ENCODE measurements around the gene CASP8AP2. TPM values are rescaled to one million over a fixed set of nuclear protein-coding genes. Genes with fewer than 3 reads are reported as not detected.
A peak's percentile ranks its signal among the peaks of the same experiment; 100 is the strongest.

Gene CASP8AP2
- polyA plus RNA-seq, 1 donor (not counting 4 experiments of a cell fraction or from before 2014, with no cell fraction given), result 8.5 TPM

DNA sequence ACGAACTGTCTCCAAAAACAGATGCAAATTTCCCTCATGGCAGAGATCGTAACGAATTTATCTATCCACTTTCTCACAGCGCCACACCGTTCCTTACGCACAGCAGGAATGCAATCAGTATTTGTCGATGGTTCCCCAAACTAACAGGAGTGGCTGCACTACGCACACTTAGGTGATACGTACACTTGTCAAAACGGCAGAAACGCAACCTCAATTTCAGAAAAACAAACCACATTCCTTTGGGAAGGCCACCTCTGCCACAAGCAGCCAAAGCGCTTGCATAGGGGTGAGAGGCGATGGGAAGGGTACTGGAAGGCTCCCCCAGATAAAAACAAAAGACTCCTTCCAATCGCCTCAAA lies 10.7 kb upstream of the CASP8AP2 start:
- Histone ChIP-seq H3K9ac (ENCODE audit: control insufficient read depth, extremely low read depth, insufficient read depth, low read length) (peak overlapping the region; percentile 82), H3K27ac (ENCODE audit: control insufficient read depth, insufficient read depth, low read length) (peak overlapping the region; percentile 80), H3K4me1 (ENCODE audit: control insufficient read depth, extremely low read depth, insufficient read depth, low read length) (peaks cover 14% of the 10 kb centered on the region), H4K20me1 (ENCODE audit: control insufficient read depth, extremely low read depth, insufficient read depth, low read length) (peaks cover 6% of the 10 kb centered on the region), H3K9me3 (ENCODE audit: control insufficient read depth, low read depth, low read length) (no peaks in the 10 kb centered on the region), H3K4me3 (ENCODE audit: control insufficient read depth in 2 of 3, extremely low read depth in 1 of 3, insufficient read depth in 2 of 3, low read depth in 1 of 3, low read length in 3 of 3) (peak overlapping the region; percentile 70 to 96 (median 74)), H3K36me3 (ENCODE audit: control insufficient read depth in 2 of 2, extremely low read depth in 1 of 2, insufficient read depth in 2 of 2, low read length in 2 of 2) (no peaks in the 10 kb centered on the region), H3K9me1 (ENCODE audit: control insufficient read depth, extremely low read depth, insufficient read depth, low read length) (no peaks in the 10 kb centered on the region), H3K27me3 (ENCODE audit: control insufficient read depth, extremely low read depth, insufficient read depth, low read length) (no peaks in the 10 kb centered on the region), H3K79me2 (ENCODE audit: control insufficient read depth, insufficient read depth, low read length) (peaks cover 51% of the 10 kb centered on the region), H3K4me2 (ENCODE audit: control insufficient read depth, extremely low read depth, insufficient read depth, low read depth, low read length) (peak overlapping the region; percentile 85), H2AFZ (ENCODE audit: control insufficient read depth, low read length) (peak overlapping the region; percentile 74)
- dilution Hi-C loops (cut with MboI; ENCODE audit: extremely low pct_ligation_motif_present, low sequenced_read_pairs), result no loop called here
- FAIRE-seq (peak; percentile 71), DNase-seq (ENCODE audit: low read depth, low spot score) (no peak)
- TF ChIP-seq EZH2 (IDR thresholded peaks at IDR 0.05; ENCODE audit: low read length), result no peak
- TF ChIP-seq, protein P1, sequence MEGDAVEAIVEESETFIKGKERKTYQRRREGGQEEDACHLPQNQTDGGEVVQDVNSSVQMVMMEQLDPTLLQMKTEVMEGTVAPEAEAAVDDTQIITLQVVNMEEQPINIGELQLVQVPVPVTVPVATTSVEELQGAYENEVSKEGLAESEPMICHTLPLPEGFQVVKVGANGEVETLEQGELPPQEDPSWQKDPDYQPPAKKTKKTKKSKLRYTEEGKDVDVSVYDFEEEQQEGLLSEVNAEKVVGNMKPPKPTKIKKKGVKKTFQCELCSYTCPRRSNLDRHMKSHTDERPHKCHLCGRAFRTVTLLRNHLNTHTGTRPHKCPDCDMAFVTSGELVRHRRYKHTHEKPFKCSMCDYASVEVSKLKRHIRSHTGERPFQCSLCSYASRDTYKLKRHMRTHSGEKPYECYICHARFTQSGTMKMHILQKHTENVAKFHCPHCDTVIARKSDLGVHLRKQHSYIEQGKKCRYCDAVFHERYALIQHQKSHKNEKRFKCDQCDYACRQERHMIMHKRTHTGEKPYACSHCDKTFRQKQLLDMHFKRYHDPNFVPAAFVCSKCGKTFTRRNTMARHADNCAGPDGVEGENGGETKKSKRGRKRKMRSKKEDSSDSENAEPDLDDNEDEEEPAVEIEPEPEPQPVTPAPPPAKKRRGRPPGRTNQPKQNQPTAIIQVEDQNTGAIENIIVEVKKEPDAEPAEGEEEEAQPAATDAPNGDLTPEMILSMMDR (optimal IDR thresholded peaks at IDR 0.05 in 1 of 3, IDR thresholded peaks at IDR 0.05 in 1 of 3, conservative IDR thresholded peaks at IDR 0.05 in 1 of 3; ENCODE audit: extremely low read depth in 1 of 3, insufficient read depth in 2 of 3, low read length in 3 of 3), result peak in 1 of 3 experiments; percentile 24

DNA sequence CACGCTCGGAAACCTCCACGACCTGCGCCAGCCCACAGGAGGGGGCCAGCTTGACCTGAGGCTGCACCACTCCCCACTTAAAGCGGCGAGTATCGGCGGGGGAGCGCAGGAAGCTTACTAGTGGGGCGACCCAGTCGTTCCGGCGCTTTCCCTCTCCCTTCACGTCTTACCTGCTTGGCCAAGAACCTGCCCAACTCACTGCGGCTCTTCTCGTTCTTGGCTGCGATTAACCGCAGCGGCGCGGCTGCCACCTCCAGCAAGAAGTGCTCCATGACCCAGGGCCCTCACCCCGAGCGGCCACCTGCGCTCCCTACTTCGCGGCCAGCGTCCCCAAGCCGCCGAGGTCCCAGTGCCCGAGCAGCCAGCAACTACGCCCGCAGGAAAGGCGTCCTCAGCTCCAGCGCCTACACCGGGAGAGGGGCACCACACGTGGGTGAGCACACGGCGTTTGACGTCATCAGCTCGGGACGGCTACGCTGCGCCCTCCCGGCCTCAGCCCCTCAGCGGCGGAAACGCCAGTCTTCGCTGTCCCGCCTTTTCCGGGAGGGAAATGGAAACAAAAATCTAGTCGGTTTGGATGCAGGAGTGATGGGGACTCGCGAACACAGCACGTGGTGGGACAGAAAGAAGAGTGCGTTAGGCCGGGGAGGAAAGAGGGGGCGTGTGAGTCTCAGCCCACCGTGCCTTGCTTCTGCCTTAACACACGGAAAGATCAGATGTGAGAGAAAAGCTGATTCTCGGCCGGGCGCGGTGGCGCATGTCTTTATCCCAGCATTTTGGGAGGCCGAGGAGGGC lies 10.1 kb upstream of the CASP8AP2 start, which contains the start of gene MDN1:
MDN1 (minus strand) TSS at position 459 of the 795 bp plus-strand sequence; CDS start at position 272, 187 bp downstream.
- H3K4me2 ChIP-seq (ENCODE audit: control insufficient read depth, extremely low read depth, insufficient read depth, low read depth, low read length), result peak within 1 kb of the TSS; percentile 85
- no peaks in the 10 kb centered on the region for H3K27me3 ChIP-seq (ENCODE audit: control insufficient read depth, extremely low read depth, insufficient read depth, low read length)
- H3K9me3 ChIP-seq (ENCODE audit: control insufficient read depth, low read depth, low read length), result no peaks in the 10 kb centered on the region
- H3K4me1 ChIP-seq (ENCODE audit: control insufficient read depth, extremely low read depth, insufficient read depth, low read length), result peaks cover 14% of the 10 kb centered on the region
- no peak for TF ChIP-seq EZH2 (IDR thresholded peaks at IDR 0.05; ENCODE audit: low read length)
- TF ChIP-seq, protein P1 (optimal IDR thresholded peaks at IDR 0.05 in 1 of 3, IDR thresholded peaks at IDR 0.05 in 1 of 3, conservative IDR thresholded peaks at IDR 0.05 in 1 of 3; ENCODE audit: extremely low read depth in 1 of 3, insufficient read depth in 2 of 3, low read length in 3 of 3), result no peak
- peaks cover 45% of the 10 kb centered on the region for H3K79me2 ChIP-seq (ENCODE audit: control insufficient read depth, insufficient read depth, low read length)
- dilution Hi-C loops (cut with MboI; ENCODE audit: extremely low pct_ligation_motif_present, low sequenced_read_pairs), result no loop called here
- H3K27ac ChIP-seq (ENCODE audit: control insufficient read depth, insufficient read depth, low read length), result peak within 1 kb of the TSS; percentile 80
- H3K9me1 ChIP-seq (ENCODE audit: control insufficient read depth, extremely low read depth, insufficient read depth, low read length), result no peaks in the 10 kb centered on the region
- peaks cover 6% of the 10 kb centered on the region for H4K20me1 ChIP-seq (ENCODE audit: control insufficient read depth, extremely low read depth, insufficient read depth, low read length)
- DNase-seq (ENCODE audit: low read depth, low spot score), result no peak
- H3K4me3 ChIP-seq (ENCODE audit: control insufficient read depth in 2 of 3, extremely low read depth in 1 of 3, insufficient read depth in 2 of 3, low read depth in 1 of 3, low read length in 3 of 3), result peak within 1 kb of the TSS; percentile 70 to 96 (median 74)
- no peaks in the 10 kb centered on the region for H3K36me3 ChIP-seq (ENCODE audit: control insufficient read depth in 2 of 2, extremely low read depth in 1 of 2, insufficient read depth in 2 of 2, low read length in 2 of 2)
- peak within 1 kb of the TSS; percentile 82 for H3K9ac ChIP-seq (ENCODE audit: control insufficient read depth, extremely low read depth, insufficient read depth, low read length)
- peak; percentile 77 for FAIRE-seq
- H2AFZ ChIP-seq (ENCODE audit: control insufficient read depth, low read length), result peak within 1 kb of the TSS; percentile 99
